ENCODE data around the gene AURKB.

The AURKB gene

GRCh38 chr17:8161289-8162232 lies 48.8 kb downstream of the AURKB start:
- DNase-seq = no peak

- no peak for DNase-seq
Measured at GRCh38 chr17:8160741-8161221, 49.6 kb downstream of the AURKB start.

- DNase-seq = no peak
Measured at GRCh38 chr17:8160224-8160577, 50.2 kb downstream of the AURKB start.

GRCh38 chr17:8159459-8160223 lies 50.7 kb downstream of the AURKB start:
- DNase-seq = no peak

GRCh38 chr17:8159032-8159400 lies 51.4 kb downstream of the AURKB start:
- DNase-seq = no peak

- peak; percentile 93 to 97 for DNase-seq
Measured at GRCh38 chr17:8158267-8159031, 51.9 kb downstream of the AURKB start.

GRCh38 chr17:8156246-8156992 lies 54.0 kb downstream of the AURKB start:
- peak; percentile 100 for DNase-seq

GRCh38 chr17:8155996-8156245 lies 54.5 kb downstream of the AURKB start:
- DNase-seq = no peak

GRCh38 chr17:8155231-8155995 lies 55.0 kb downstream of the AURKB start:
- no peak for DNase-seq
